HG03442 (cell line): ENCODE results near the gene DAD1.
"Not testable (repeated sequence)": the region's sequence is repeated elsewhere in the genome, so short reads cannot be mapped to it uniquely, and the experiment has no call there.

ENCODE experiments used
- ATAC-seq: cut with Tn5 transposase; IDR thresholded peaks from one replicate; pipeline ENCODE4 v1.9.1; 2021; ENCODE audit warnings: mild to moderate bottlenecking, moderate library complexity; ENCODE audit not compliant: unreplicated experiment

Gene DAD1

DNA sequence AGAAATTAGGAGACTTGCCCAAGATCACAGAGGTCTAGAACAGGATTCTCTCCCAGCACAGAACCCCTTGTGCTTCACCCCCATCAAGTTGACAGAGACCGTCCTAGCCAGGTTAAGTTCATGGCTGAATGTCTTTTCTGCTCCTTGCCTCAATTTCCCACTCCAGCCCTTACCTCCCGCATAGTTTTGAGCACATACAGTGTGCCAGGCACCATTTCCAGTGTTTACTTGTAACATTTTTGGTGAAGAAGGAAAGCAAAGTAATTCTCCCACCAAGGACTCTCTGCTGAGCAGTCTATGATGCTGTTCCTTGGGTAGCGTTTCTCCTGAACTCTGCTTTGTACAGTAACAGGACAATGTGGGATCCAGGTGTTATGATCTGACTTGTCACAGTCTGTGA, 10.3 kb upstream of the DAD1 start:
- ATAC-seq = no peak

GRCh38 chr14:22598896-22599244, 9.8 kb upstream of the DAD1 start:
- ATAC-seq = peak; percentile 51

DNA sequence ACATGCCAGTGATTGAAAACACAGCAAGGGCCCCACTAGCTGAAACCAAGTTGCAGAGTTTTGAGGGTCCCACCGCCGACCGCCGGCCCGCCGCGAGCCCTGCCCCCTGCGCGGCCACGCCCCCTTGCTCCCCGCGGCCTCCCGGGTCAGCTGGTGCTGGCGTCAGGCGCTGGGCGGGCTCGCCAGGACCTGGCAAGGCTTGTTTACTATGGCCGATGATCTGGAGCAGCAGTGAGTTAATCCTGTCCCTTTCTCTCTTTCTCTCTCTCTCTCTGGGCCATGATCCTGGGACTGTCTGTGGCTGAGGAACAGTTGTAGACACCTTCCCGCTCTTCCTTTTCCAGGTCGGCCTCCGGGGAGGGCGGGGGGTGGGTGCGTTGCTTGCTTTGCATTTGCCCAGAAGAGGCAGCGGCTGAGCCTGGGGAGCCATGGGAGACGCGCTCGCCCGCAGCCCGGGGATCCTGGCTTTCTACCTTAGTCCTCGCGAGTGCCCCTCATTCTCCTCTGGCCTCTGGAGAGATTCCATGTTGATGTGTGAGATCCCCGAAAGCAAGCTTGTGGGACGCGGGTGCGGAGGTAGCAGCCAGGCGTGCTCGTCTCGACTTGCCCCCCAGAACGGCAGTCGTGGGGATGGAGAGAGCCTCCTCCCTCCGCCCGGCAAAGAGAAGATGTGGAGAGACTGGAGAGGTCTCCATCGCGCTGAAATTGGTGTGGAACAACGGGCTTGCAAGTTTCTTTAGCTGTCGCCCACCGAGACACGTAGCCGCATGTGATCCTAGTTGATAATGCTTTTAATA, 9.3 kb upstream of the DAD1 start, which contains the start of gene ABHD4:
TSS of gene ABHD4 (plus strand) at position 202 of the 797 bp plus-strand sequence. CDS start at position 209, 7 bp downstream.
- peak; percentile 80 for ATAC-seq

DNA sequence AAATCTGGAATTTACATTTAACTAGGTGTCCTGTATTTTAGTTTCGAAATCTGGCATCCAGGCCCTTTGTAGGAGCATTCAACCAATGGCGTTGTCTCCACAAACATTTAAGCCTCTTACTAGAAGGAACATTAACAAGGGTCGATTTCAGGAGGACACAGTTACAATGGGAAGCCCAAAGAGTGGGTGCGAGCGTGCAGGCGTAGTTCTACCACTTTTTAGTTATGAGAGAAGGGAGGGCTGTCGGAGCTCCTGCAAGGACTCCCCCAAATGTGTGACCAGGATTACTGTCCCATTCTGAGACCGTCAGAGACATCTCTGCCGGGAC, 8.7 kb upstream of the DAD1 start:
- peak; percentile 21 for ATAC-seq

DNA sequence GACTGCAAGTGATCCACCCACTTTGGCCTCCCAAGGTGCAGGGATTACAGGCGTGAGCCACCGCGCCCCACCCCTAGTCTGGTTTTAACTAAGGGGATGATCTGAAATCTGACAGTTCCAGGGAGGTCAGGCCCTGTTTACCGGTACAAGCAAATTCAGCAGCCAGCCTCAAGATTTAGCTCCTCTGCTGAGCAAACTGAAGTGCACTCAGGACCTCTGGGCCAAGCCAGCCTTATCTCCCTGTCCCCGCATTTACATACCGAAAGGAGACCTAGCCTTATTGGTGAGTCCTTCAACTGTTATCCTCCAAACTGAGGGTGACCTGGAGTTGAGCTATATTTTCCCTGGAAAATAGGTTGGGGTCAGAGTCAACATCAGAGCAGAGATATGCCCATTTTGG, 8.2 kb upstream of the DAD1 start:
- ATAC-seq = no peak

- ATAC-seq = no peak
Measured at GRCh38 chr14:22596354-22596879, 7.4 kb upstream of the DAD1 start.

GRCh38 chr14:22594156-22594716, 5.2 kb upstream of the DAD1 start:
- ATAC-seq = no peak

- no peak for ATAC-seq
Measured at GRCh38 chr14:22593601-22594000, 4.6 kb upstream of the DAD1 start.

DNA sequence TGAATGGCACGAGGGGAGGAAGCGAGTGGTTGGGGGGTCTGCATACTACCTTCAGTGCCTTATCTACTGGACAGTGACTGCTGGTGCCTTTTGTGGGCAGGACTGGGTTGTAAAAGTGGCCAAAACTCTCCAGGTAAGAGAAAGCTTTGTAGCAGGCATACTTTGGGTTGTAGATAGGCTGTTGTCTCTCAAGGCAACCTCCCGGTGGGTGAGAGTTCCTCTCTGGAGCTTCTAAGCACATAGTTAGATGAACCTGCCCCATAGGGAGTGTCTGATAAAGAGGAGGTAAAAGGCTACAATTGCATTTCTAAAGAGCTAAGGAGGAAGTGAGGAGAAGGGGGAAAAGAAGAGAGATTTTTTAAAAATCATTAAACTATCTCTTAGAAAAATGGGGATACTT, 4.2 kb upstream of the DAD1 start:
- ATAC-seq = no peak

DNA sequence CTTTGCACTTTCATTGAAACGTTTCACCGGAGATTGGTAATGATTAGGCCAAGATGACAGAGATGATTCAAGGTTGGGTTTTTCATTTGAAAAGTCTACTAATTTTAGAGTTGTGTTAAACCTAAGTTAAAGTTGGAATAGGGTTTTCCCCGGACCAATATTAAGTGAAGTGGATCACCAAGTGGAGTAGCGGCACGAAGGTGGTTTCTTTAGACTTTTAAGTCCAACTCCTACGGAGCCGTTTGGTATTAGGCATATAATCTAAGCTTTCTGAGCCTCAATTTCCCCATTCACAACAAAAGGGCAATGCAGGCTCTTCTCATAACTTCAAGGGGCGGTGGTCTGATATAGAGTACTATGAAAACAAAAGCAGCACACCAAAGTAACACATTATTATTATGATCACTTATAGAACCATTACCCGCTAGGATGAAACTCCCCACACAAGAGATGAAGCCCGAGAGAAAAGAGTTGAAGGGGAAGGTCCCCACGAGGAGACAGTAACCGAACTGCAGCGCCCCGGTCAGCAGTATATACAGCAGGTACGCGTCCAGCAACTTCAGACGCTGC, 413 bp downstream of the DAD1 start:
- no peak for ATAC-seq

- ATAC-seq = not testable (repeated sequence)
Measured at GRCh38 chr14:22587677-22588422, 1.2 kb downstream of the DAD1 start.

- no peak for ATAC-seq
Measured at GRCh38 chr14:22587247-22587646, 1.8 kb downstream of the DAD1 start.

DNA sequence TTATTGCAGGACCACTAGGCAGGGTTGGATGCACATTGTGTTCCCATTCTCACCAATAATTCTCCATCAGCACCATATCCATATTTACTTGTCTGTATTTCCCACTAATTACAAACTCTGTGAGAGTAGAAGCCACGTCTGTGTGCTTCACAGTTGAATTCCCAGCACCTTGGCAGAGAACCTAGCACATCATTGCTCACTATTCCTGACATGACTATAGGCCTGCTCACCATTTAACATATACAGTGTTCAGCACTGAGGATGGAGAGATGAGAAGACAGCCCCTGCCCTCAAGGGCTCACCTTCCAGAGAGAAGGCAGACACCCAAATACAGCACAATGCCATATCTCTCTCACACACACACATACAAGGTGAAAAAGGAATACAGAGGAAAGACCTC, 5.0 kb downstream of the DAD1 start:
- ATAC-seq = no peak

GRCh38 chr14:22580625-22581024, 8.4 kb downstream of the DAD1 start:
- ATAC-seq = no peak

DNA sequence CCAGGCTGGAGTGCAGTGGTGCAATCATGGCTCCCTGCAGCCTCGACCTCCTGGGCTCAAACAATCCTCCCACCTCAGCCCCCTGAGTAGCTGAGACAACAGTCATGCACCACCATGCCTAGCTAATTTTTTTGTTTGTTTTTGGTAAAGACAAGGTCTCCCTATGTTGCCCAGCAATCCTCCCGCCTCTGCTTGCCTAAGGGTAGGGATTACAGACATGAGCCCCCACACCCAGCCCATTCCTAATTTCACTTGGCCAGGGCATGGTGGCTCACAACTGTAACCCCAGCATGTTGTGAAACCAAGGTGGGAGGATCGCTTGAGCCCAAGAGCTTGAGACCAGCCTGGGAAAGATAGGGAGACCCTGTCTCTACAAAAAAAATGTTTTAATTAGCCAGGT, 9.1 kb downstream of the DAD1 start:
- ATAC-seq = no peak

- ATAC-seq = no peak
Measured at GRCh38 chr14:22579236-22579635, 9.8 kb downstream of the DAD1 start.

DNA sequence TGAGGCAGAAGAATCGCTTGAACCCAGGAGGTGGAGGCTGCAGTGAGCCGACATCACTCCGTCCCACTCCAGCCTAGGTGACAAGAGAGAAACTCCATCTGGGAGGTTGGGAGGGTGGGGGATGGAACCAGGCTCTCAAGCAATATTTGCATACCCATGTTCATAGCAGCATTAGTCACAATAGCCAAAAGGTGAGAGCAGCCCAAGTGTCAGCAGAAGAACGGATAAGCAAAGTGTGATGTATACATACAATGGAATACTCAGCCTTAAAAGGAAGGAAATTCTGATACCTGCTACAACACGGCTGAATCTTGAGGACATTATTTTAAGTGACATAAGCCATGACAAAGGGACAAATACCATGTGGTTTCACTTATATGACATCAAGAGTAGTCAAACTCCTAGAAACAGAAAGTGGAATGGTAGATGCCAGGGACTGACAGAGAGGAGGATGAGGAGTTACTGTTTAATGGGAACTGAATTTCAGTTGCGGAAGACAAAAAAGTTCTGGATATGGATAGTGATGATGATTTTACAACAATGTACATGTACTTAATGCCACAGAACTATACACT, 11.6 kb downstream of the DAD1 start:
- ATAC-seq = no peak

- ATAC-seq = no peak
Measured at GRCh38 chr14:22573804-22574203, 15.2 kb downstream of the DAD1 start.

- ATAC-seq = no peak
Measured at GRCh38 chr14:22572562-22573058, 16.4 kb downstream of the DAD1 start.

DNA sequence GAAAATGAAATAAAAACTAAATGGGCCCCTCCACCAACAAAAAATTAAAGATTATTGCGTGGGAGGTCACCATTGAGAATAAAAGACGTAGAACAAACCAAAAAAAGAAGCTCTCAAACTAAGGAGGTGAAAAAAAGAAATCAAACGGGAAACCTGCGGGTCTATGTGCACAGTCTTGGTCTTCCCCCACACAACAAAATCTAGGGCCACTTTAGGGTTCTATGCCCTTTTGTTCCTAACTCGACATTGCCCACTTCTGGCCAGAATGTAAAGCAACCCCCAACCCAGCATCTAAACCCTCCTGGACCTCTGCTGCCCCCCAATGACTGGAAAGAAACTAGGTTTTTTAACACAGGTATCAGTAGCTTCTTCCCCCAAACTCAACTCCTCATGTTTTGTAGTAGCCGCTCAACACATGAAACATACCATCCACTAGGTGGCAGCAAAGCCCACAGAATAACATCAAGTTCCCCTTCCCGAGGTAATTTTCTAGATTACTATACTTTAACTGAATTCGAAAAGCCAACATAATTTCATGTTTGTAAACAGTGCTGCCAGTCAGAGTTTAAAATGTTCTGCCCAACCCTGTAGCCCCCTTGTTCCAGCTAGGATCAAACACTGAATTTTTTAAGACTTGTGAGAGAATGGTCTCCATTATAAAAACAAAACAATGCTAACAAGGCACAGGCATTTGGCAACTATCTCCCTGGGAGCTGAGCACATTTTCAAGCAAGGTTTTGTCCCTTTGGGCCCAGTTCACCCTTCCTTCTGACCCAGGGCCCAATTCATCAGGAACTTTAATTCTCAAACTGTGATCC, 18.7 kb downstream of the DAD1 start:
- ATAC-seq = peak; percentile 60
